ENCODE measurements around the gene PRICKLE2. TPM values are rescaled to one million over a fixed set of nuclear protein-coding genes. Genes with fewer than 3 reads are reported as not detected.

Gene PRICKLE2
- total RNA-seq, 1 experiment from 2014 or later = 0.40 TPM

DNA sequence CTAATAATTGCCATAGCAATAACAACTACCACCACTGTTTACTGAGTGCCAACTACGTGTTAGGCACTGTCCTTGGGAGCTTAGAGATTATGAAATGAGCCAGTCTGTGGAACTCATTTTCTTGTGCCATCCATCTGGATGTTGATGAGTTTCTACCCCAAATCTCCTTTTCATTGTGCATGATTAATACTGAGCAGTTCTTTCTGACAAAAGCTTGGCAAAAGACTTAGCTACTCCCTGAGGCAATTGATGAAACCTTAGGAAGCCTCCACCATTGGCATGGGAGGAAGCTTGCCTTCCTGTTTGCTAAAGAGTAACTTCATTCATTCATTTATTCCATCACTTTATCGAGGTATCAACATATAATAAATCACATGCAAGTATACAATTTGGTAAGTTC, 39.8 kb downstream of the PRICKLE2 start:
- Histone ChIP-seq H3K4me3 (no peak overlapping the region), H3K36me3 (no peaks in the 10 kb centered on the region)
- DNase-seq = no peak

DNA sequence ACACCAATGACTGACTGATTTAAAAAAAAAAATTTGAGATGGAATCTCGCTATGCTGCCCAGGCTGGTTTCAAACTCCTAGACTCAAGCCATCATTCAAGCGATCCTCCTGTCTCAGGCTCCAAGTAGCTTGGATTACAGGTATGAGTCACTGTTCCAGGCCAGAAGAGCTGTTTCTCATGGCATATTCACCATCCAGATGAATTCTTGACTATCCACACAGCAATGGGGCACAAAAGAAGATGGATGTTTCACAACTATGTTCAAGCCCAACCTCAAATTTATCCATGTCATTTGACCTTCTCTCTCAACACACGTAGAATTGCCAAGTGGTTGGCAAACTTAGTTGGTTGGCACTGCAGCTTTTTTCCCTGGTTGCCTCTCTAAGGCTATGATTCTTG, 40.6 kb downstream of the PRICKLE2 start:
- H3K36me3 ChIP-seq = no peaks in the 10 kb centered on the region
- no peaks in the 10 kb centered on the region for H3K9me3 ChIP-seq
- no peak for DNase-seq
- no peaks in the 10 kb centered on the region for H3K27me3 ChIP-seq
- no peak overlapping the region for H3K4me3 ChIP-seq

More for the DNA sequence above, 39.8 kb downstream of the PRICKLE2 start:
- Histone ChIP-seq H3K27me3 (no peaks in the 10 kb centered on the region), H3K9me3 (no peaks in the 10 kb centered on the region)

DNA sequence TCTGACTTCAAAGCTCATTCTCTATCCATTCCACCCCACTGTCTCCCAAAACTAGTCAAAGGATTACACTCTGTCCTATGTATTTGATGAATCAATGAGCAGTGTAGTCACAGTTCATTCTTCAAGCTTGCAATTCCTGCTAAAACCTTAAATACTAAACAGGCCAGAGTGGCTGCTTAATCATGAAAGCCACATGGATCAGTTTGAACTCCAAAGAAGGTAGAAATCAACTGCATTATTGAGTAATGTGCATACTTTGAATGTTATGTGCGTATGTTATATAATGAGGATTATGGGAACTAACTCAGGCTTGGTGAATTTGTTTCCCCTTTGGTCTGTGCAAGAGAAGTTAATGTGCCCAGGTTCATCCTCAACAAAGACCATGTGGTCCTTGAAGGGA, 45.4 kb downstream of the PRICKLE2 start:
- DNase-seq = no peak
- Histone ChIP-seq H3K27me3 (no peaks in the 10 kb centered on the region), H3K36me3 (no peaks in the 10 kb centered on the region), H3K4me3 (no peak overlapping the region), H3K9me3 (no peaks in the 10 kb centered on the region)

DNA sequence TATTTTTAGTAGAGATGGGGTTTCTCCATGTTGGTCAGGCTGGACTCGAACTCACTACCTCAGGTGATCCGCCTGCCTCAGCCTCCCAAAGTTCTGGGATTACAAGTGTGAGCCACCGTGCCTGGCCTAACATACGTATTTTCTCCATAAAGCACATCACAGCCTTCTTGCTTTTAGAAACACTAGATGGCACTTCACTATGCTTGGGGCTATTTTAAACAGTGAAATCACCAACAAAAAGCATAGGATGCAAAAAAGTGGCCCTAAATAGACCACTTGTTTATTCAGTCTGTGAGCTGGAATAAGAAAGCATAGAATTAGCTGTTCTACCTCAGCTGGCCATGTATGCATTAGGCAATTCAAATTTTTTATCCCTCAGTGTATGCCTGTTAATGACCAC, 46.0 kb downstream of the PRICKLE2 start:
- DNase-seq = no peak
- H3K36me3 ChIP-seq = no peaks in the 10 kb centered on the region
- no peaks in the 10 kb centered on the region for H3K27me3 ChIP-seq
- H3K9me3 ChIP-seq = no peaks in the 10 kb centered on the region
- no peak overlapping the region for H3K4me3 ChIP-seq

DNA sequence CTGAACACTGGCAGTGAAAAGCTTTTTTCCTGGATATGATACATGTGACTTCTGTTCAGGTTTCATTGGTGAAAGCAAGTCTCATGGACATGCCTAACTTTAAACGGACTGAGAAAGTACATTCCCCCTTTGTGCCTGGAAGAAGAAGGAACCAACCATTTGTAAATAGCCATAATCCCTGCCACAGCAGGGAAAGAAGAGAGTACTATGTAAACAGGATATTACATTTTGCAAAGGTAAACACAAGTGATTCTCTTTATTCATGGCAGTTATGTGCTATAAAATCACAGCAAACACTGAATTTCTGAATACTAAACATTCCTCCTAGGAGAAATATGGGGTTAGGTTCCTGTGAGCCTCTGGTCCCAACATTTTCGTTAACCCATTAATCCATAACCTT, 46.8 kb downstream of the PRICKLE2 start:
- Histone ChIP-seq H3K4me3 (no peak overlapping the region), H3K9me3 (no peaks in the 10 kb centered on the region), H3K36me3 (no peaks in the 10 kb centered on the region), H3K27me3 (no peaks in the 10 kb centered on the region)
- DNase-seq = no peak

DNA sequence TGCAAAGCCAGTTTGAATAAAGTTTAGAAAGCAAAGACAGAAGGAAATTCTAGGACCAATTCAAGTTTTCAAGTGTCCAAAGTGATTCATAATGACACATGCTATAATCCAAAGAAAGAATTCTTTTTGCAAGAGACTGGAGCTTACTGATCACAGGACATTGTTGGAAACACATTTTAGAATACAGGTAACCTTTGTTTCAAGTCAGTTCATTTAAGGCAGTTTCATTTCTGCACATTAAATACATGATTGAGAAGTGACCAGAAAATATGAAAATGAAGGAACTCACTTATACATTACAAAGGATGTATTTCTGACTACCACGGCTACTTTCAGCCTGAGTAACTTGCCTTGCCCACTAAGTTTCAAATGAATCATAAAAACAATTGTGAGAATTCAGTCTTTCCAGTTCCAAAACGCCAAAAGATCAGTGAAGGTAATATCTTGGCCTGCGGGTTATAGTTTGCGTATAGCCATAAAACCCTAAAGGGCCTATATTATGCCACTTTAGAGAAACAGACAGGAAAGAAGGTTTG, 48.7 kb downstream of the PRICKLE2 start:
- Histone ChIP-seq H3K27me3 (no peaks in the 10 kb centered on the region), H3K9me3 (no peaks in the 10 kb centered on the region), H3K4me3 (no peak overlapping the region), H3K36me3 (no peaks in the 10 kb centered on the region)
- no peak for DNase-seq

DNA sequence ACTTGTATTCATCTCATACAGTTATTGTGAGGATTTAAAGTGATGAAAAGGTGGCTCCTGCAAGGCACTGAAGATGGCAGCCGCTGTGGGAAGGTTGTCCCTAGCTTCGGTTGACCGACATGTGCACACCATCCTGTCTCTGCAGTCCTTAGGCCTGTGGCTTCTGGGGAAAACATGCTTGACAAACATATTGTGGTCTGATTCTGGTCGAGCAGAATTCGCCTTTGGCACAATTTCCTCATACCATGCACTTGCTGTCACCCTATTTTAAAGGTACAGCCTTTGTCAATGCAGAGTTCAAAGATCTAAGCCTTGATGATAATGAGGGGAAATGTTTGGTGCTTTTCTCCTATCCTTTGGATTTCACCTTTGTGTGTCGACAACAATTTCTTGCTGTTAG, 50.9 kb downstream of the PRICKLE2 start:
- no peak overlapping the region for H3K4me3 ChIP-seq
- no peaks in the 10 kb centered on the region for H3K9me3 ChIP-seq
- no peak for DNase-seq
- H3K27me3 ChIP-seq = no peaks in the 10 kb centered on the region
- no peaks in the 10 kb centered on the region for H3K36me3 ChIP-seq

DNA sequence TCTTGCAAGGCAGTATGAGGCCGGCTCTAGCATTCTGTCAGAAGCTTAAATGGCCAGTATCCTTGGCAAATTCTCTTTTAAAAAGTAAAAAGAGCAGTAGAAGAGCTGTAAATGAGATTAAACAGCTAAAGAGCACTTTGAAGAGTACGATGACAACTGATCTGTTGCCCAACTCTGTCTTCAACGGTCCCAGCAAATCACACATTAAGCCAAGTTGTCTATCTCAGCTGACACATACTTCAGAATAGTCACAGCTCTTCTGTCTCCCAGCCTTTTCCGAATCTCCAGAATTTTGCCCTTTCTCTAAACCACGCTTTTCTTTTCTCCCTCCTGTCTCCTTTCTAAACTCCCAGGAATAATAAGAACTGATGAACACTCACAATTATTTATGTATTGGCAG, 51.7 kb downstream of the PRICKLE2 start:
- no peaks in the 10 kb centered on the region for H3K27me3 ChIP-seq
- no peak overlapping the region for H3K4me3 ChIP-seq
- H3K36me3 ChIP-seq = no peaks in the 10 kb centered on the region
- DNase-seq = no peak
- no peaks in the 10 kb centered on the region for H3K9me3 ChIP-seq

DNA sequence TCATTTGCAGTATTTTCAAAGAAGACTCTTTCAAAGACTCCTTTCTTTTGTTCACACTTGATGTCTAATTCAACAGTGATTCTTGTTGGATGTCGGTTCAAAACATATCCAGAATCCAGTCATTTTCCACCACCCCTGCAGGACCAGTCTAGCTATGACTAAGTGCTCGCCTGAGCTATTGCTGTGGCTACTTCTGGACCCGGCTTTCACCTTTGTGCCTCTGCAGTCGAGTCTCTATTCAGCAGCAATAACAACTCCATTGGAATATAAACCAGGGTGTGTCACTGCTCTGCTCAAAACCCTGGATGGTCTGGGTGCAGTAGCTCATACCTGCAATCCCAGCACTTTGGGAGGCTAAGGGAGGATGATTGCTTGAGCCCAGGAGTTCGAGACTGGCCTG, 55.0 kb downstream of the PRICKLE2 start:
- DNase-seq = no peak
- no peaks in the 10 kb centered on the region for H3K9me3 ChIP-seq
- no peaks in the 10 kb centered on the region for H3K27me3 ChIP-seq
- no peaks in the 10 kb centered on the region for H3K36me3 ChIP-seq
- H3K4me3 ChIP-seq = no peak overlapping the region

DNA sequence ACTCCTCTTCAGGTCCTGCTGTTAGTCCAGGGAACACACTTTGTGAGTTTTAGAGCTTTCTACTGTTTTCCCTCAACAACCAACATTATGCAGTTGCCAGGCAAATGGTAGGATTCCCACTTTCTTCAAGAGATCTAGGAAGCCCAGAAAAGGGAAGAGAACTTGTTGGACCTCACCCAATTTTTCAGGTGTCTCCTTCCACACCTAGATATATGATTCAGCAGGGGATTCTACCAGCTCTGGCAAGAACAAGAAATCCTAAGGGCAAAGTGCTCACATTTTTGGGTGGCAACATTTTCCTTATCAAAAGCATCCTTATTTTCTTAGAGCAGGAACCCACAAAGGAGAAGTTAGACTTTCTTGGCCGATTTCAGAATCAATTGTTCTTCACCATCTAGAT, 57.4 kb downstream of the PRICKLE2 start:
- H3K4me3 ChIP-seq = no peak overlapping the region
- no peak for DNase-seq
- no peaks in the 10 kb centered on the region for H3K9me3 ChIP-seq
- no peaks in the 10 kb centered on the region for H3K27me3 ChIP-seq
- no peaks in the 10 kb centered on the region for H3K36me3 ChIP-seq

DNA sequence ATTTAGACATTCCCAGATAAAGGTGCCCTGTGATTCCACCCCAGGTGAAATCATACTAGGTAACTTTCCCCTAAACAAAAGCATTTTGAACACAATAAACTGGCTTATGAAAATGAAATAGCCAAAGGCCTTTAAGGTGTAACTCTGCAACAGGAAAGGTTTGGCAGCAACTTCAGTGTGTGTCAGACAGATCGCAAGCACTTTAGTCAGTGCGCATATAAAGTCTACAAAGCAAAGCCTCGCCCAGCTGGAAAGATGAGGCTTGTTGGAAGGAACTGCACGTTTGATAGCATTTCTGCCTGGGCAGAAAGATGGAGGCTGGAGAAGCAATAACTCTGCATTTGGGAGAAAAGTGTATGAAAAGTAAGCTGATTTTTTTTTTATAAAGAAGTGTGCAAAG, 57.9 kb downstream of the PRICKLE2 start:
- Histone ChIP-seq H3K9me3 (no peaks in the 10 kb centered on the region), H3K4me3 (no peak overlapping the region), H3K36me3 (no peaks in the 10 kb centered on the region), H3K27me3 (no peaks in the 10 kb centered on the region)
- DNase-seq = no peak

DNA sequence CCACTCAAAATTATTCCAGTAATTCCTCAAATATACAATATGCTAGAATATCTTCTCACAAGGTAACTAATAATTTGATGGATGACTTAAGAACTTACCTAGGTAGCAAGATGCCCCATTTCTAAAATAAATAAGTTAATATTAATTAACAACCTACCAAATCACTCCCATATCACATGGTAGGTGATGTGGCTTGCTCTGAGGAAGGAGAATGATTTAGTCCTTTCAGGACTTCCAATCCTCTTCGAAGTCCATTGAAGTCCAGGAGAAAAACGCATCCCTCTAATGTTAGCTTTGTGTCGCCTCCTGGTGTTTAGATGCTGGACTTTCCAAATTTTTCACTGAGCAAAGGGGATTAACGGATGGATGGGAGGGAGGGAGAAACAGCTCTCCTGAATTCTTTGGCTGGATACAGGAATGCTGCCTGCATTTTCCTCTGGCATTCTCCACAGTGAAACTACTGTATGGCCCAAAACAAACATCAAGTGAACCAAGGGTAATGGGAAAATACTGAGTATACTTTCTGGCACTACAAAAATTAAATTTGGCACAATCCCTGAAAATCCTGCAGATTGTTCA, 58.6 kb downstream of the PRICKLE2 start:
- Histone ChIP-seq H3K27me3 (no peaks in the 10 kb centered on the region), H3K9me3 (no peaks in the 10 kb centered on the region), H3K36me3 (no peaks in the 10 kb centered on the region), H3K4me3 (no peak overlapping the region)
- peak; percentile 39 for DNase-seq

DNA sequence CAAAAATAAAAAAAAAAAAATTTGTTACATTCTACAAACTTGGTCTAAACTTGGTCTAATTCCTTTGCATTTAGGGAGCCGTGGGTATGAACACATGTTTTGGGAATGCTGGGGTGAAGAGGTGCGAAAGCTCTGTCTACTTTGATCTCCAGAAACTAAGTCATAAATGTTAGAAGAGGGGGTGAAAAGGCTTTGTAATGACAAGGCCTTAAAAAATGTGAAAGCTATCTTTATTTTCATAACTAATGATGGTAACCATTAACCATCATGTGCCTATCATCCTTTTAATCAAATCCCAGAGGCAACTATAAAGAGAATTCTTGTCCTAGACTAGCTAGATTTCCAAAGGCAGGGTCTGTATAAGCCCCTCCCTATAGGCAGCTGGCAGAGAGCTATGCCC, 60.9 kb downstream of the PRICKLE2 start:
- no peak for DNase-seq
- no peaks in the 10 kb centered on the region for H3K9me3 ChIP-seq

DNA sequence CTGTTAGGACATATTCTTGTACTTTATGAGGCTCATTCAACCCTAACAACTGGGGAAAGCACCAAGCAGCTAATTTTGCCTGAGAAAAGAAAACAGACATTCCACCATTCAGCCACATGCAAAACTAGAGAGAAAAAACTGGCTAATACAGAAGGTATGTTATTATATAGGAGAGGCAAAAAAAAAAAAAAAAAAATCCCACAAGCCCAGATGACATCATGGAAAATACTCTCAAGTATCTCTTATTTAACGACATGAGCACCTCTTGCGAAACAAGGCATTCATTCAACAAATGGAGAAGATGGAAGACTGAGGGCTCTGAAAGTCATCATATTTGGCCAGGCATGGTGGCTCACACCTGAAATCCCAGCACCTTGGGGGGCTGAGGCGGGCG, 61.5 kb downstream of the PRICKLE2 start:
- DNase-seq = no peak
- Histone ChIP-seq H3K27me3 (no peaks in the 10 kb centered on the region), H3K9me3 (no peaks in the 10 kb centered on the region), H3K4me3 (no peak overlapping the region), H3K36me3 (no peaks in the 10 kb centered on the region)

More for the DNA sequence above, 60.9 kb downstream of the PRICKLE2 start:
- H3K4me3 ChIP-seq = no peak overlapping the region
- no peaks in the 10 kb centered on the region for H3K36me3 ChIP-seq
- H3K27me3 ChIP-seq = no peaks in the 10 kb centered on the region

DNA sequence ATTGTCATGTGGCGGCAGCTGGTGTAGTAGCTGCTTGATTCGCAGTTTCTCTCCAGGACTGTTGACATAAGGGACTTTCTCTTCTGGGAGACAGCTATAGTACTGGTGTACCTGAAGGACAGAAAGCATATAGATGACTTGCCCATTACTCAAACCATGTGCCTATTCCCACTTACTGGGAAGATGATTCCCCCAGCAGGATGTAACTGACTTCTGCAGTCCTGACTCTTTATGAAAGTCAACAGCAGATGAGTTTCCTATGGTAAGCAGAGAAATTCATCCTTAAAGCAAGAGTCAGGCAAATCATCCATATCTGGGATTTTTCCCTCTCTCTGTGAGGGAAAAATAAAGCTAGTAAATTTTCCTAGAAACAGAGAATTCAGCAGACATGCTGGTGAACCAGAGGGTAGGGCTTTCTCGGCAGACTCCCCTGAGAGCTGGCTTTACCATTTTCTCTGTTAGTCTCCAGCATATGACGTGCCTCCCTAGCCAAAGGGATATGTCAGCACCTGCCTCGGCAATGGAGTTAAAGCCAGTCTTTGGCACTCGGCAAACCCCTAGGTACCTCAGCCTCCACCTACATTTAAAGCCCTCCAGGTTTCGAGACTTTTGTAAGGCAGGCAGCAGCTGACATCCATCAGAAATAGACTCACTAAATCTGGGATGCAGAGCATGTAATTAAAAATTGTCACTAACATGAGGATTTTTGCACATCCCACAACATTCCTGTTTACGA, 62.1 kb downstream of the PRICKLE2 start:
- H3K27me3 ChIP-seq = no peaks in the 10 kb centered on the region
- no peak overlapping the region for H3K4me3 ChIP-seq
- DNase-seq = no peak
- no peaks in the 10 kb centered on the region for H3K9me3 ChIP-seq
- no peaks in the 10 kb centered on the region for H3K36me3 ChIP-seq

DNA sequence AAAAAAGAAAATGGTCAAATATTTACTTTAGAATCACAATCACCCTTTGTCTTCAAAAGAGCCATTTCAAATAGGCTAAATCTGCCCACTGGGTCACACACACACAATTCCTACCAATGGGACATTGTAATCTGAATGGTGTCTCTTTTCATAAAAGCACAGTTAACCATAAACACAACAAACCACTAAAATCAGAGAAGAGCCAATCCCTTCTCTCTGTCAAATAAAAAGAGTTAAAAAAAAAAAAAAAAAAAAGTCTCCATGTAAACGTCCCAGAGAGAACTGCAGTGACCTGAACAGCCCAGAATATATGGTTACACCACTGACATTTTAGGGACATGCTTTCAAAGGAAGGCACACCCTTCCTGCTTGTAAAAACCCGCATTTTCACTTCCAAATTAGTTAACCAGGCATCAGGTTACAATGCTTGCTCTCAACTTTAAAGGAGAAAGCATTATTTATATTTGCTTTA, 63.7 kb downstream of the PRICKLE2 start:
- Histone ChIP-seq H3K27me3 (no peaks in the 10 kb centered on the region), H3K36me3 (no peaks in the 10 kb centered on the region), H3K9me3 (no peaks in the 10 kb centered on the region), H3K4me3 (no peak overlapping the region)
- DNase-seq = no peak

DNA sequence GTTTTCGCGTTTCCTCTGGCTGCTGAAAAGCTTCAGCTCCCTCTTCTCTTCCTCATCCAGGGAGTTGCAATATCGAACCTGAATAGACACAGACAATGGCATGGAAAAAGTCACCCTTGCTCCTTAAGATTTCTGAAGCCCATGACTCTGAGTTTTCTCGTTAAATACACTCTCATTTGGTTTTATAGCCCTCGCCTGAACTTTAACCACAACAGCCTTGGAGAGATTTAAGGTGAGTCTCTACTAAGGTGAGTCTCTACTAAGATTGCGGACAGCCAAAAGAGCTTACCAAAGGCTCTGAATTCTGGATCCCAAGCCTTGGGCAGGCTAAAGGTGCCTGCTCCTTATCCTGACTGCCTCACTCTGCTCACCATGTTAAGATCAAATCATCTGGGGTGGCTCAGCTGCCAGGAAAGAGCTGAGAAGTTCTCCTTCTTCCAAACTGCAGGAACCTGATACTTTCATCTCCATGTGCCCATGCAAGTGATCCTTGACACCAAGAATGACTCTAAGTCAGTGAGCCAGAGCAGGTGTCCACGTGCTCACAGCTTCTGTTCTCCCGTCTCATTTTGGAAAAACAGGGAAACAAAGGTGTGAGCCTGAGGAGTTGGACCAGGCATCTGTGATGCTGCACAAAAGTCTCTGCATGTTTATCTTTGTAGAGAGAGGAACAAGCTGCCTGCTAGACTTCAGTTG, 65.1 kb downstream of the PRICKLE2 start:
- Histone ChIP-seq H3K36me3 (no peaks in the 10 kb centered on the region), H3K4me3 (no peak overlapping the region), H3K27me3 (no peaks in the 10 kb centered on the region), H3K9me3 (no peaks in the 10 kb centered on the region)
- no peak for DNase-seq
